GM13977 (cell line): ENCODE results near the gene GPR84.

Experiments used
- DNase-seq: peaks from one replicate; pipeline ENCODE4 v3.0.0; 2012; ENCODE audit warnings: low spot score
- in situ Hi-C: fragments of 300-500 bp; cut with MboI; formaldehyde crosslinking; loops from one replicate; pipeline ENCODE4 v1.12.0; 2022; ENCODE audit warnings: low sequenced_read_pairs, low pct_unique_long_range_greater_than_20kb, mixed read lengths, inconsistent platforms; ENCODE audit not compliant: unreplicated experiment
- TF ChIP-seq, protein P1 (sequence below): IDR thresholded peaks from 2 replicates; pipeline ENCODE4 v1.5.1; 2012; ENCODE audit warnings: mild to moderate bottlenecking, control low read depth; ENCODE audit not compliant: insufficient read depth; ENCODE audit errors: extremely low read depth, missing control alignments

GPR84 gene

GRCh38 chr12:54369597-54370131 is 5.4 kb upstream of the GPR84 start:
- in situ Hi-C loops: loop anchor here (10.0 to 25.0 kb wide), 3 partner anchors 75 to 357 kb away; partner anchors contain the start of genes HOXC8 and HOXC9
- DNase-seq: no peak

GRCh38 chr12:54368709-54369596 is 4.7 kb upstream of the GPR84 start:
- peak; percentile 85 for DNase-seq
- in situ Hi-C loops: loop anchor here (10.0 to 25.0 kb wide), 3 partner anchors 74 to 357 kb away; partner anchors contain the start of genes HOXC8 and HOXC9
- TF ChIP-seq, protein P1, sequence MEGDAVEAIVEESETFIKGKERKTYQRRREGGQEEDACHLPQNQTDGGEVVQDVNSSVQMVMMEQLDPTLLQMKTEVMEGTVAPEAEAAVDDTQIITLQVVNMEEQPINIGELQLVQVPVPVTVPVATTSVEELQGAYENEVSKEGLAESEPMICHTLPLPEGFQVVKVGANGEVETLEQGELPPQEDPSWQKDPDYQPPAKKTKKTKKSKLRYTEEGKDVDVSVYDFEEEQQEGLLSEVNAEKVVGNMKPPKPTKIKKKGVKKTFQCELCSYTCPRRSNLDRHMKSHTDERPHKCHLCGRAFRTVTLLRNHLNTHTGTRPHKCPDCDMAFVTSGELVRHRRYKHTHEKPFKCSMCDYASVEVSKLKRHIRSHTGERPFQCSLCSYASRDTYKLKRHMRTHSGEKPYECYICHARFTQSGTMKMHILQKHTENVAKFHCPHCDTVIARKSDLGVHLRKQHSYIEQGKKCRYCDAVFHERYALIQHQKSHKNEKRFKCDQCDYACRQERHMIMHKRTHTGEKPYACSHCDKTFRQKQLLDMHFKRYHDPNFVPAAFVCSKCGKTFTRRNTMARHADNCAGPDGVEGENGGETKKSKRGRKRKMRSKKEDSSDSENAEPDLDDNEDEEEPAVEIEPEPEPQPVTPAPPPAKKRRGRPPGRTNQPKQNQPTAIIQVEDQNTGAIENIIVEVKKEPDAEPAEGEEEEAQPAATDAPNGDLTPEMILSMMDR: peak; percentile 97

More at GRCh38 chr12:54369597-54370131, 5.4 kb upstream of the GPR84 start:
- TF ChIP-seq, protein P1: no peak

DNA sequence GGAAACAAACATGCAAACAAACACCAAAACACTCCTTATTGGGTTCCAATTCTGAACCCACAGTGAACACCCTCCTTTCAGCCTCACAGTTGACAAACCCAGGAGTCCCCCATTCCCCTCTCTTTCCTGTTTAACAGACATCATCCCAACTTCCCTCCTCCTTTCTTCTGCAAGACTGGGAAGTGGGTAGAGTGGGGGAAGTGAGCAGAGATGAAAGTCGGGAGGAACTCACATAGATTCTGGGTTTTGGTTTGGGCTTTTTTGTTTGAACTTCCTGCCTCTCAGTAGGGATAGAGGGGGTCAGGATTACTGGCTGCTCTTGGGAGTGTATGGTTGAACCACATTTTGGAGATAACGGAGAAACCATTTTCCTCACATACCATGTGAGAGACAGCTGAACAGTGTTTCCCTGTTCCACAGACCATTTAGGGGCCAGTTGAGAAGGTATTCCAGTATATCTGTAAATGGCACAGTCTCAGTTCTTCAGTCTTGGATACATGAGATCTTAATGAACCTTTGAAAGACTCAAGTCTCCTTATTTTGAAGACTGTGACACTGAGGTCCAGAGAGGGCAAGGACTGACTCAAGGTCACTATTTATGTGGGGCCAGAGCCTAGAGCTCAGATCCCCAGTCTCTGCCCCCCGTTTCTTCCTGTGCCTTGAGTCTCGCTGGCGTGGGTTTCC is 3.9 kb upstream of the GPR84 start:
- TF ChIP-seq, protein P1: no peak
- no peak for DNase-seq
- in situ Hi-C loops: loop anchor here (10.0 to 25.0 kb wide), 3 partner anchors 73 to 356 kb away; partner anchors contain the start of genes HOXC8 and HOXC9

DNA sequence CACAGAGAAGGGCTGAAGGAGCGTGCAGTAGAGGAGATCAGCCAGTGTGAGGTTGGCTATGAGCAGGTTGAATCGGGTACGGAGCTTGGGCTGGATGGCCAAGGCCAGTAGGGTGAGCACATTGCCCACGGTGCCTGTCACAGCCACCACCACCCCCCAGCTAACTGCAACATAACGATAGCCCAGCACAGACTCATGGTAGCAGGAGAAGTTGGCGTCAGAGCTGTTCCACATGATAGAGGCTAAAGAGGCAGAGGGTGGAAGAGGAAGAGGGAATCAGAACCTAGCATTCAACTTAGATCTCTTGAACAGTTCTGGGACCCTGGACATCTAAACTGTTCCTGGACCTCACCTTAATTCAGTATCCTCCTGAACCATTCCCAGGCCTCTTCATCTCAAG is 668 bp downstream of the GPR84 start:
- no peak for DNase-seq
- in situ Hi-C loops: loop anchor here (10.0 to 25.0 kb wide), 3 partner anchors 69 to 351 kb away; partner anchors contain the start of genes HOXC8 and HOXC9
- TF ChIP-seq, protein P1: no peak

DNA sequence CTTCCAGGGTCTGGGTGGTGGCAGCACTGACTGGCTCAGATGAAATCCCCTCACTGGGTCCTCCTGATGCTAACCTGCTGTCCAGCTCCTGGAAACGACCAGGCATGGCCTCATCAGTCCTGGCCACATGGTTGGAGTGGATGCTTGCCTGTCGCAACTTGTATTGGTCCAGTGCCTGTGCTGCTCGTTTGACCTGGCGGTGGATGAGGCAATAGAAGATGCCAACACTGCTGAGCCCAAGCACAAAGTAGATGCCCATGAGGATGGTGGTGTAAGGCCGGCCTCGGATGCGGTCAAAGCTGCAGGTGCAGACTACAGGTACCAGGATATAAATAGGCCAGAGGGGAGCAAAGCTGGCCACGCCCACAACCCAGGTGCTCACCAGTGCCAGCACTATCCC is 1.2 kb downstream of the GPR84 start:
- in situ Hi-C loops: loop anchor here (10.0 to 25.0 kb wide), 3 partner anchors 68 to 351 kb away; partner anchors contain the start of genes HOXC8 and HOXC9
- DNase-seq: no peak
- TF ChIP-seq, protein P1: no peak

- in situ Hi-C loops: loop anchor here (10.0 to 25.0 kb wide), 3 partner anchors 66 to 349 kb away; partner anchors contain the start of genes HOXC8 and HOXC9
- TF ChIP-seq, protein P1: peak; percentile 94
- DNase-seq: no peak
Measured at GRCh38 chr12:54360717-54361456, 3.4 kb downstream of the GPR84 start.
